Natural killer cell (primary cell): ENCODE data around the gene GSTM2. TPM values are rescaled to one million over a fixed set of nuclear protein-coding genes. Genes with fewer than 3 reads are reported as not detected.
A peak's percentile ranks its signal among the peaks of the same experiment; 100 is the strongest.
"Not testable (repeated sequence)": the region's sequence is repeated elsewhere in the genome, so short reads cannot be mapped to it uniquely, and the experiment has no call there.

Experiments used
- ATAC-seq, 3 donors: fragments of 150-1000 bp in 2 of 3; fragments of 200-7000 bp in 1 of 3; cut with Tn5 transposase; 1 replicate in 1 of 3; 2 replicates in 2 of 3; pipeline ENCODE4 v1.10.0; 2021; ENCODE audit warnings: mild to moderate bottlenecking in 2 of 3, moderate library complexity in 2 of 3
- DNase-seq, 2 donors: peaks; one replicate each; pipeline versions ENCODE4 v3.0.0 to v3.0.0-alpha.2; 2013 to 2021; ENCODE audit warnings: mixed read lengths in 1 of 2
- H3K27ac ChIP-seq: one replicate; pipeline ENCODE4 v1.5.1; 2013; ENCODE audit warnings: mild to moderate bottlenecking, low read length
- H3K27me3 ChIP-seq: one replicate; pipeline ENCODE4 v1.6.1; 2013; ENCODE audit warnings: low read length; ENCODE audit not compliant: control insufficient read depth, insufficient read depth
- H3K36me3 ChIP-seq: one replicate; pipeline ENCODE4 v1.6.1; 2013; ENCODE audit warnings: low read length; ENCODE audit not compliant: control insufficient read depth, insufficient read depth
- H3K4me1 ChIP-seq: one replicate; pipeline ENCODE4 v1.6.1; 2013; ENCODE audit warnings: low read length; ENCODE audit not compliant: control insufficient read depth, insufficient read depth
- H3K4me3 ChIP-seq: one replicate; pipeline ENCODE4 v1.5.1; 2013; ENCODE audit warnings: low read length
- H3K9me3 ChIP-seq: one replicate; pipeline ENCODE4 v1.6.1; 2013; ENCODE audit warnings: low read length; ENCODE audit not compliant: control insufficient read depth, insufficient read depth
- H3K27ac Mint-ChIP-seq, 2 donors: one replicate each; pipeline ENCODE4 v1.8.0; 2022; ENCODE audit warnings: mild to moderate bottlenecking in 2 of 2, mixed read lengths in 2 of 2, moderate library complexity in 1 of 2
- H3K27me3 Mint-ChIP-seq, 2 donors: one replicate each; pipeline ENCODE4 v1.8.0; 2022; ENCODE audit warnings: low read depth in 2 of 2, mixed read lengths in 2 of 2
- H3K36me3 Mint-ChIP-seq: one replicate; pipeline ENCODE4 v1.8.0; 2022; ENCODE audit warnings: mixed read lengths
- H3K4me1 Mint-ChIP-seq, 2 donors: one replicate each; pipeline ENCODE4 v1.8.0; 2022; ENCODE audit warnings: mixed read lengths in 2 of 2
- H3K4me3 Mint-ChIP-seq: one replicate; pipeline ENCODE4 v1.8.0; 2022; ENCODE audit warnings: mild to moderate bottlenecking, moderate library complexity, mixed read lengths
- H3K9me3 Mint-ChIP-seq, 2 donors: one replicate each; pipeline ENCODE4 v1.8.0; 2022; ENCODE audit warnings: mixed read lengths in 2 of 2
- CTCF ChIP-seq: fragments of 200-600 bp; IDR thresholded peaks from one replicate; pipeline ENCODE4 v1.8.0; 2022; ENCODE audit warnings: antibody characterized with exemption
- WGBS: methylation state at CpG from one replicate; pipeline ENCODE4 v1.1.7; 2013; ENCODE audit warnings: missing lambda C conversion rate; ENCODE audit not compliant: insufficient coverage; 5-methylcytosine and 5-hydroxymethylcytosine counted together
- intact Hi-C: fragments of 100-400 bp; cut with micrococcal nuclease; formaldehyde crosslinking; loops from one replicate; pipeline ENCODE4 v1.14.2; 2022
- total RNA-seq, 4 donors: library from RNA; stranded (reverse); fragments of 120-200 nt in 1 of 4; gene quantifications; one replicate each; pipeline versions ENCODE4 v1.2.3 to v1.2.4, GENCODE V29; 2013 to 2022

The GSTM2 gene
- total RNA-seq, 3 donors from 2014 or later (not counting 1 experiment from before 2014, with no cell fraction given), result 142 to 315 (median 205) TPM

- 85% methylated on average over 2 of the region's 3 CpGs for WGBS
- H3K27ac Mint-ChIP-seq, result not testable (repeated sequence)
These were observed 9.0 kb downstream of the GSTM2 start for GRCh38 chr1:109676683-109677381.

GRCh38 chr1:109677459-109677858, 9.6 kb downstream of the GSTM2 start:
- Histone ChIP-seq H3K36me3 (no peaks in the 10 kb centered on the region), H3K27ac (no peak overlapping the region), H3K4me1 (no peaks in the 10 kb centered on the region), H3K9me3 (no peaks in the 10 kb centered on the region), H3K4me3 (no peak overlapping the region), H3K27me3 (no peaks in the 10 kb centered on the region)
- ATAC-seq (peak in 1 of 3 donors; percentile 24), DNase-seq (no peak)
- no peaks in the 10 kb centered on the region for H3K9me3 Mint-ChIP-seq
- H3K36me3 Mint-ChIP-seq, result no peaks in the 10 kb centered on the region
- intact Hi-C loops, result no loop called here
- H3K4me1 Mint-ChIP-seq, result no peaks in the 10 kb centered on the region
- no peaks in the 10 kb centered on the region for H3K27me3 Mint-ChIP-seq
- H3K27ac Mint-ChIP-seq, result no peak overlapping the region
- no peak overlapping the region for H3K4me3 Mint-ChIP-seq
- TF ChIP-seq CTCF, result no peak
- 100% methylated on average over 2 of the region's 3 CpGs for WGBS

More at GRCh38 chr1:109676683-109677381, 9.0 kb downstream of the GSTM2 start:
- ATAC-seq, DNase-seq, H3K4me3 Mint-ChIP-seq, H3K36me3 Mint-ChIP-seq, H3K4me1 ChIP-seq, H3K9me3 Mint-ChIP-seq, H3K4me1 Mint-ChIP-seq, intact Hi-C loops, H3K27ac ChIP-seq, H3K27me3 ChIP-seq, H3K27me3 Mint-ChIP-seq, H3K4me3 ChIP-seq, H3K9me3 ChIP-seq, H3K36me3 ChIP-seq: not testable (repeated sequence)

DNA sequence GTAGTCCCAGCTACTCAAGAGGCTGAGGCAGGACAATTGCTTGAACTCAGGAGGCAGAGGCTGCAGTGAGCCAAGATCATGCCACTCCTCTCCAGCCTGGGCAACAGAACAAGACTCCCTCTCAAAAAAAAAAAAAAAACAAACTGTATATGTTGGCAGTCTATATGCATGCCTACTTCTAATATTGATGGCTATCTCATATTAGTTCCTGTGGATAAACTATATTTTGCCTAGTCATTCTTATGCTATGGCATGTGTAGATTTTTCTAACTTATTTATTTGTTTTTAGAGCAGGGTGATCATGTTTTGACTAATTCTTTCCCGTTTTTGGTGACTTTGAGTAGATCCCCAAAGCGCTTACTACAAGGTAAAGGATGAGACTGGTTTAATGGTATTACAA, 10.8 kb downstream of the GSTM2 start:
- H3K4me1 ChIP-seq, DNase-seq, H3K4me3 Mint-ChIP-seq, H3K9me3 ChIP-seq, H3K27ac Mint-ChIP-seq, H3K36me3 ChIP-seq, H3K27me3 Mint-ChIP-seq, H3K4me3 ChIP-seq, H3K27ac ChIP-seq, H3K9me3 Mint-ChIP-seq, H3K4me1 Mint-ChIP-seq, H3K36me3 Mint-ChIP-seq, intact Hi-C loops, ATAC-seq, H3K27me3 ChIP-seq: not testable (repeated sequence)
- 94% methylated on average over 2 of the region's 2 CpGs for WGBS

DNA sequence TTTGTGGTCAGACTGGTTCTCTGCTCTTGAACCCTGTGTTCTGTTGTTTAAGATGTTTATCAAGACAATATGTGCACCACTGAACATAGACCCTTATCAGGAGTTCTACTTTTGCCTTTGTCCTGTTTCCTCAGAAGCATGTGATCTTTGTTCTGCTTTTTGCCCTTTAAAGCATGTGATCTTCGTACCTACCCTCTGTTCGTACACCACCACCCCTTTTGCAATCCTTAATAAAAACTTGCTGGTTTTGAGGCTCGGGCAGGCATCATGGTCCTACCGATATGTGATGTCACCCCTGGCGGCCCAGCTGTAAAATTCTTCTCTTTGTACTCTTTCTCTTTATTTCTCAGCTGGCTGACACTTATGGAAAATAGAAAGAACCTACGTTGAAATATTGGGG, 16.9 kb downstream of the GSTM2 start:
- intact Hi-C loops, H3K36me3 ChIP-seq, H3K27me3 Mint-ChIP-seq, H3K36me3 Mint-ChIP-seq, H3K27me3 ChIP-seq, DNase-seq, ATAC-seq, H3K27ac Mint-ChIP-seq, H3K9me3 ChIP-seq, H3K4me1 ChIP-seq, H3K27ac ChIP-seq, H3K4me3 ChIP-seq, H3K4me3 Mint-ChIP-seq, H3K9me3 Mint-ChIP-seq: not testable (repeated sequence)
- H3K4me1 Mint-ChIP-seq, result peaks cover 0 to 17% of the 10 kb centered on the region in 2 donors
- no CpG with 5 or more reads among the region's 6 CpGs for WGBS

DNA sequence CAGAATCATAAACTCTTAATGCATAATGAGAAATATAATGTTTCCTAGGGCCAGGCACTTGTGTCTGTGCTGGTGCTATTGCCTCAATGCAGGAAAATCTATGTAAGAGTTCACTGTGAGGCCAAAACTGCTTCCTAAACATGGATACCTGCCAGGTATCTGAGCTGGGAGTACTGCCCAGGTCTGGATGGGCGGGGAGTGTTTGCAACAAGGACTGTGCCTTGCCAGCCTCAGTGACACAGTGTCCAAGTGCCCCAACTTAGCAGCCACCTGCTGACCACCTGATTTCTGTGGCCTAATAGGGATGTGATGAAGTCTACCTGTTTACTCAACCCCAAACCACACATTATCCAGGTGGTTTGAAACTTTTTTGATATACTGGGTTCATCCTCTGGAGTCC, 17.5 kb downstream of the GSTM2 start:
- H3K9me3 ChIP-seq, H3K4me1 ChIP-seq, H3K36me3 Mint-ChIP-seq, H3K9me3 Mint-ChIP-seq, H3K4me3 ChIP-seq, H3K36me3 ChIP-seq, H3K4me3 Mint-ChIP-seq, DNase-seq, H3K27me3 ChIP-seq, H3K27ac Mint-ChIP-seq, H3K27ac ChIP-seq, H3K27me3 Mint-ChIP-seq, ATAC-seq, intact Hi-C loops: not testable (repeated sequence)
- H3K4me1 Mint-ChIP-seq, result peaks cover 0 to 17% of the 10 kb centered on the region in 2 donors
- no CpG with 5 or more reads among the region's 1 CpG for WGBS

- H3K9me3 Mint-ChIP-seq, H3K27me3 ChIP-seq, H3K4me1 ChIP-seq, H3K27ac Mint-ChIP-seq, H3K4me3 Mint-ChIP-seq, H3K27ac ChIP-seq, H3K36me3 Mint-ChIP-seq, DNase-seq, H3K4me3 ChIP-seq, H3K36me3 ChIP-seq, H3K27me3 Mint-ChIP-seq, ATAC-seq, H3K9me3 ChIP-seq: not testable (repeated sequence)
- WGBS, result no CpG with 5 or more reads among the region's 4 CpGs
- intact Hi-C loops, result loop anchor here (2.0 kb wide), 1 partner anchor 43 kb away; no protein-coding TSS in a partner anchor
- H3K4me1 Mint-ChIP-seq, result peaks cover 0 to 17% of the 10 kb centered on the region in 2 donors
These were observed 18.0 kb downstream of the GSTM2 start for GRCh38 chr1:109685890-109686289.

DNA sequence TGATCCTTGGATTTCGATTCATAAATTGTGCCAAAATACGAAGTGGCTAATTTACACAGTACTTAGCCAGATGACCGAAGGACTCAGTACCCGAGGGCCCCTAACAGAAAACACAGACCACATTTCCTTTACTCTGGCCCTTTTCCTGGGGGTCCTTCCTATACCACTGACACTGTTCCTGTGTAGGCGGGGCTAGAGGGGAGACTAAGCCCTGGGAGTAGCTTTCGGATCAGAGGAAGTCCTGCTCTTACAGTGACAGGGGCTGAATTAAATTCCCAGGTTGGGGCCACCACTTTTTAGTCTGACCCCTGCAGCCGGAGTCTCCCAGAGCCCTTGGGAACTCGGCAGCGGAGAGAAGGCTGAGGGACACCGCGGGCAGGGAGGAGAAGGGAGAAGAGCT, 19.3 kb downstream of the GSTM2 start:
- H3K9me3 Mint-ChIP-seq, H3K4me1 ChIP-seq, H3K36me3 ChIP-seq, H3K27me3 Mint-ChIP-seq, DNase-seq, ATAC-seq, H3K9me3 ChIP-seq, H3K4me3 ChIP-seq, H3K27me3 ChIP-seq, H3K4me3 Mint-ChIP-seq, H3K27ac ChIP-seq, H3K36me3 Mint-ChIP-seq: not testable (repeated sequence)
- intact Hi-C loops, result loop anchor here (2.0 kb wide), 1 partner anchor 44 kb away; no protein-coding TSS in a partner anchor
- H3K27ac Mint-ChIP-seq, result peak overlapping the region in 1 of 2 donors; percentile 92
- H3K4me1 Mint-ChIP-seq, result peaks cover 0 to 17% of the 10 kb centered on the region in 2 donors
- WGBS, result 76% methylated on average over 4 of the region's 11 CpGs
